Measurements from ENCODE around the gene GPR37.
A peak's percentile ranks its signal among the peaks of the same experiment; 100 is the strongest.

The GPR37 gene, protein sequence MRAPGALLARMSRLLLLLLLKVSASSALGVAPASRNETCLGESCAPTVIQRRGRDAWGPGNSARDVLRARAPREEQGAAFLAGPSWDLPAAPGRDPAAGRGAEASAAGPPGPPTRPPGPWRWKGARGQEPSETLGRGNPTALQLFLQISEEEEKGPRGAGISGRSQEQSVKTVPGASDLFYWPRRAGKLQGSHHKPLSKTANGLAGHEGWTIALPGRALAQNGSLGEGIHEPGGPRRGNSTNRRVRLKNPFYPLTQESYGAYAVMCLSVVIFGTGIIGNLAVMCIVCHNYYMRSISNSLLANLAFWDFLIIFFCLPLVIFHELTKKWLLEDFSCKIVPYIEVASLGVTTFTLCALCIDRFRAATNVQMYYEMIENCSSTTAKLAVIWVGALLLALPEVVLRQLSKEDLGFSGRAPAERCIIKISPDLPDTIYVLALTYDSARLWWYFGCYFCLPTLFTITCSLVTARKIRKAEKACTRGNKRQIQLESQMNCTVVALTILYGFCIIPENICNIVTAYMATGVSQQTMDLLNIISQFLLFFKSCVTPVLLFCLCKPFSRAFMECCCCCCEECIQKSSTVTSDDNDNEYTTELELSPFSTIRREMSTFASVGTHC

DNA sequence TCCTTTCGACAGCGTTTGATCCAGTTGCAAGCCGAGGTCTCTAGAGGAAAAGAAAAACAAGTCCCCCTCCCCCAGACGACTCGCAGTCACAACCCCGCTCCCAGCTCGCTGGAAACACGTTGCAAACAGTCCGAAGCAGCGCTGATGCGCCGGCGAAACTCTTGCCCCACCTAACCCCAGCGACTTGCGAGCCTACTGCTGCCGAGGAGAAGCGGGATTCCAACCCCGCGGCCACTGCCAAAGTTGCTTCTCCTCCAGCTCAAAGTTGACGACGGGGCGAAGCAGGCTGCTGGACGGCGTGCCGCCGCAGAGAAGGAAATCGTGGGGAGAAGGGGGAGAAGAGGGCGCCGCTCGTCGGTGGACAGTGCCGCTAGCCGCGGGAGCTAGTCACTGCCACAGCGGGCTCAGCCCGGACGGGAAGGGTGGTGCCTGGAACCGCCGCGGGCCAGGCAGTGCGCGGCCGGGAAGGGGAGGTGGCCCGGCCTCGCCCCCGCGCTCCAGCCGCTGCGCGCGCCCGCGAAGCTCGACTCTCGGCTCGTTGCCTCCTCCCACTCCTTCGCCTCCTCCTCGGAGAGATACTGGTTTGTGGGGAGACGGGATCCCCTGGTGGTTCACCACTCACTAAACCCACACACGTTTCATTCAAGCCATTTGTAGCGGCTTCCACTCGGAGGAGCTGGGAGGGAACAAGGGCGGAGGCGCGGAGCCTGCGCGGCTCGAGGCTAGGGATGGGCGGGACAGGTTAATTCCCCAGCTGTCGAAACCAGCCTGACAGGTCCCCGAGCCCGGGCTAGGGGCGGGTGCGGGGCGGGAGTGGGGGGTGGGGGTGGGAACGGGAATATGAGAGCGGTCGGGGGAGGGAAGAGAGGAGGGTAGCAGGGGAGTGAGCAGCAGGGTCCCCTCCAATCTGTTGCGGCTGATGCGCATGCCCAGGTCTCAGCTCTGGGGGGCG is at the start of gene GPR37:
GPR37 (minus strand) TSS at position 392 of the 952 bp plus-strand sequence. CDS start 816 bp downstream, outside the sequence.
- DNase-seq = peak; percentile 30 to 66

DNA sequence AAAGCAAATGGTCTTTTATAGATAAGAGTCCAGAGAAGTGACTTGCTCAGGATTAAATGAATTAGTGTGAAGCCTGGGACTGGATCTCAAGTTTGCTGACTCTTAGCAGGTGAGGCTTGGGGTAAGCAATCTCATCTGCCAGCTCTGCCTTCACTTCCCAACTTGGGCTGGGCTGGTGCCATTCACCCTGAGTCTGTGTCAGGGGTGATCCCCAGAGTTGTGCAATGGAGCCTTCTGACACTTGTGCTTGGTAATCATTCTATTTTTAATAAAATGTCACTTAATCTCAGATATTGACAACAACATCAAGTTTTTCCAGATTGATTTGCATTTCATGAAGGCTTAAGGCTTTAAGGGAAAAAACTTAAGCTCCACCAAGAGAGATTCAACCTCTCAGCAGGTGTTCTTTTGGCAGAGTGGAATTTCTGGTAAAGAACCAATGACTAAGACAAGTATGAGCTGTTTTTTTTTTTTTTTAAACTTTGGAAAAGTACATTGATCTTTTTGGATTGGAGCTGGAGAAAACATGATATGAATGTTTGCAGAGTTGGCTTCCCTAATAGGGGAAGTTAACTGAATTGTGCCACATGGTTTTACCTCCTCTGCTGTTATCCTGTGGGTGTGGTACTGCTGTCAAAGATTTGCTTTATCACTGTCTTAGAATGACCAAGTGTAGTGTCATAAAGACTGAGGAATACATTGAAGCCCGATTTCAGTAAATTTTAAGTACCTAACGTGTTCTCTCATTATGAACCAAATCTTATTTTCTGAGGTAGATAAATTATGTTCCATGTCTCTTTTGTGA is 48.6 kb upstream of the GPR37 start:
- DNase-seq = no peak

DNA sequence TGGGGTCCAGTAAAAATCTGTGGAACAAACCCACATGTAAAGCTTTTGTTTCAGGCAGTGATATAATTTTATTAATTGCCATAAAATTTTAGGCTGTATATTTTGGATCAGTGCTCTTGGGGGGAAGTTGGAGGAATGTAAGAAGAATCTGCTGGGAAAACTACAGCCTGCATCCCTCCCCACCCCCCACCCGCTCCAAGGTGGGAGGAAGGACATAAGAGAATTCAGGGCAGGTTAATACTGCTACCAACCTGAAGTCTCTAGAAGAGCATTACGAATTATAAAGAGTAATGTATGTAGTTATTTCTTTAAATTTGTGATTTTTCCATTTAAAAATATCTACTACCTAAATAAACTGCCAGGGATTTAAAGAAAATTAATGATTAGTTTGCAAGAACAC is 47.2 kb upstream of the GPR37 start:
- DNase-seq = no peak

DNA sequence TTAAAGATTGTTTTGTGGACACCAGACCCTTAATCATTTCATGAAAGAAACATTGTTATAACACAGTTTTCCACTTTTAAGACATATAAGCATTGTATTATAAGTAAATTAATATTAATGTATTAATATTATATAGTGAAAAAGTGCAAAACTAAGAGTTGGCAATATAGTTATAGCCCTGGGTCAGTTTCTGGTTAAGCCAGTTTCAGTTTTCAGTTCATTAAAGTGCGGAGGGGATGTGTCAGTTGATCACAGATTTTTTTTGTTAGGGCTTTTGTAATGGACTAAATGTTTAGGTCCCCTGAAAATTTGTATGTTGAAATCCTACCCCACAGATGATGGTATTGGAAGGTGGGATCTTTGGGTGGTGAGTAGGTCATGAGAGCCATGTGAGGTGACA is 45.7 kb upstream of the GPR37 start:
- DNase-seq = no peak

DNA sequence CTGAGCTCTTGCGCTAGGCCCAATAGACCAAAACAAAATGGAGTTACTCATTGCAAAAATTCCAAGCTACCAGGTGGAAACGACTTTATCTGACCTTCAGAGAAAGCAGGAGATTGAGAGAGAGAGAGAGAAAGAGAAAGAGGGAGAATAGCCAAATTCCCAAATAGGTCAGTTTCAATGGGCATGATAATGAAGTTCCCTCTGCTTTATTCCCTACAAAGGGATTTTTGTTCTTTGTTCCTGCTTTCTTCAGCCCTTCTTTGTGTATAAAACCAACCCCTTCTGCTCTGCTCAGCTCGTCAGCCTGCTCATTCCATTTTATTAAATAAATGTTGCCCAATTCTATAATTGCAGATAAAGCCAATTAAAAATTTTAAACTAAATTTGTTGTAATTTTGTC is 45.0 kb upstream of the GPR37 start:
- DNase-seq = no peak

DNA sequence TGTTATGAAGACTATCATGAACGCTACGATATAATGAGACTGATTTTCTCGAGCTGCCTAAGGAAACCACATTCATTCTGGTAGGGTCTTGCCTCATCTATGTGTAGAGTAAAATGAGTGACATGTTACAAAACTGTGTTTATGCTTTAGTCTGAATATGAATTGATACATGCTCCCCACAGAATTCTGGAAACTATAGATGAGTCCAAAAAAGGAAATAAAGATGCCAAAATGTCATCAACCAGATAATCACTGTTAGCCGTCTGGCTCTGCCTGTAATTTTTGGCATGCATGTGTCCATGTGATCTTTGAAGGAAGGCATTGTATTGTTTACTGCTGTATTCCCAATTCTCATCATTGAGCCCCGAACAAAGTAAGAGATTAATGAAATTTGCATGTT is 42.6 kb upstream of the GPR37 start:
- DNase-seq = no peak

DNA sequence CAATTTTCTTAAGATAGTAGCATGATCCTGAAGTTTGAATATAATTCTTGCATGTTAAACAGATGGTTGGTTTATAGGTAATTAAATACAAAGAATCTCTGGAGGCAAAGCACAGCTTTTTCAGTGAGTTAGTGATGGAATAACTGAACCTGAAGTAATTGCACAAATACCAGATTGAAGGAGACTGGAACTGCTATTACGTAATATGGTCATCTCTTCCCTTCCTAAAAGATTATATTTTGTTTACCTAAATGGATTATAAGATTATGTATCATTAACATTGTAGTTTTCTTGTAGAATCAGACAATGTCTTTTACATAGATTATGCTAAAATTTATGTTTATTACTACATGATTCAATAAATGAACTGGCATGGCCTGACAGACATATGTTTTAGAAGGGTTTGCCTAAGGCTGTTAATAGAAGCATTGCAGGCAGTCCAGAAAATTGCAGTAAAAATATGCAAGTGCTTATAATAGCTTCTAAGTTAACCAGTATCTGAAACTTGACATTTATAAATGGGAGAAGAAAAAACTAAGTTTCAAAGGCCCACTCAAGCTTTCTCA is 35.8 kb upstream of the GPR37 start:
- DNase-seq = no peak

DNA sequence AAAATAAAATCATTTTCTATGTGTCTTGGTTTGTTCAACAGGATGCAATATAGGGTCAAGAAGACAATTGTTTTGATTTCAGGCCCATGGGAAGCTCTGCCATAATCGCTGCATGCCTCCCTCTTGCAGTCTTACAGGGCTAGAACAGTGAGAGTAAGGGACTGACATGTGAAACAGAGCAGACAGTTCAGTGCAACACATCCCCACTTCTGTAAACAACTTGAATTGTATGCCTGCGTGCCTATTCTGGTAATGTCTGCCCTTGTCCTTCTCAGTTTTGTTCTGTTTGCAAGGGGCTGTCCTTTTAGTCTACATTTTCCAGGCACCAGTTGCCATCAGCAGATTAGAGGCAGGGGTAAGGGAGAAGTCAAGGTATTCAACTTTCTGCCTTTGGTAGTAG is 34.8 kb upstream of the GPR37 start:
- no peak for DNase-seq

DNA sequence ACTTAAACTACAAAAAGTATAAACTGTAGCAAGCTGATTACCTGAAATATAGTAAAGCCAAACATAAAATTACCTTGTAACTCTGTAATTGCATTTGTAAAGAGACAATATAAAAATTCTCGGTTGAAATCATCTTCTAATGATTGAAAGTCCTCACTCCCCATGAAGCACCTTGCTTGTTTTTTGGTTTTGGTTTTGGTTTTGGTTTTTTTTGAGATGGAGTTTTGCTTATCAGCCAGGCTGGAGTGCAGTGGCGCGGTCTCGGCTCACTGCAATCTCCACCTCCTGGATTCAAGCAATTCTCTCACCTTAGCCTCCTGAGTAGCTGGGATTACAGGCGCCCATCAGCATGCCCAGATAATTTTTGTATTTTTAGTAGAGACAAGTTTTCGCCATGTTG is 33.9 kb upstream of the GPR37 start:
- DNase-seq = no peak

DNA sequence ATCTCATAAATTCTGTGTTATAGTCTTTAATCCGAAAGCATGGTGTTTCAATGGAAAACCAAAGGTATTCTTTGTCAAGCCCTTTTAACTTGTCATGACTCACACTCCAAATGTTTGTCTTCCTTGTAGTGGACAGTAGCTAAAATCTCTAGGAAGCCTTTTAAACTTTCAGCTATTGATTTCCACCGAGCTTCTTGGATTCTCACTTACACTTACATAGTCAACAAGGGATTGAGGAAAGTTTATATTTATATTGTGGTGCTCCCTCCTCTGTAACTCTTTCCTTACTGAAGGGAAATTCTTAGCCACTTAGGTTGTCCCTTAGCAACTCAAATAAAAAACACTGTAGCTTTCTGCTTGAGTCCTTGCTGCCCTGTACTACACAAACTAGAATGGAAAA is 31.2 kb upstream of the GPR37 start:
- DNase-seq = no peak

DNA sequence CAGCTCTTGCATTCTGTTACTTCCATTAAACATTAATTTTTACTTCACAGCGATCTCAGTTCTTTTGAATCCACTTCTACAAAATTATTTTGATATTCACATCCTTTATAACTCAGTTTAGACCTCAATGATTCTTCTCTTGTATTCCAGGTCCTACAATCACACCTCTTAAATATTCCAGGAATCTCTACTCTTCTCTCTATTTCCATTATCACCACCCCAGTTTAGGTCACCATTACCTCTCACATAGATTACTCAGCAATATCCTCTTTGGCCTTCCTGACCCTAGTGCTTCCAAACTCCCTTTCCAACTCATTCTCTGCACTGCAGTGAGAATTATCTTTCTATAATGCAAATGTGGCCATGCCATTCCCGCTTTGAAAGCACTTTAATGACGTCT is 27.1 kb upstream of the GPR37 start:
- no peak for DNase-seq

DNA sequence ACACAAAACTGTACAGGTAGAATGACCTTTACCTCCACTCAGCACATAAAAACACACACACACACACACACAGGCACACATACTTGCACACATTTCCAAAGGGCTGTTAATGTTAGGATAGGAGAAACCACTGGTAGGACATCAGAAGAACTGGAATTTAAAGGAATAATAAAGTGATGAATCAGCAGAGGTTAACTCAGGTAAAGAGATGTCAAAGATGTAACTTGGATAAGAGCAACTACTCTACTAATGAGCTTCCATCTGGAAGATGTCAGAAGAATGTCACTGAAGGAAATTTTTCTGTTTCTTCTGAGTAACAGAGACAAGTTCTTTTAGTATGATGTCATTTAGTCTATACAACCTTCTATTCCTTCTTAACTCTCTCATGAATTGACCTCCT is 26.4 kb upstream of the GPR37 start:
- no peak for DNase-seq

DNA sequence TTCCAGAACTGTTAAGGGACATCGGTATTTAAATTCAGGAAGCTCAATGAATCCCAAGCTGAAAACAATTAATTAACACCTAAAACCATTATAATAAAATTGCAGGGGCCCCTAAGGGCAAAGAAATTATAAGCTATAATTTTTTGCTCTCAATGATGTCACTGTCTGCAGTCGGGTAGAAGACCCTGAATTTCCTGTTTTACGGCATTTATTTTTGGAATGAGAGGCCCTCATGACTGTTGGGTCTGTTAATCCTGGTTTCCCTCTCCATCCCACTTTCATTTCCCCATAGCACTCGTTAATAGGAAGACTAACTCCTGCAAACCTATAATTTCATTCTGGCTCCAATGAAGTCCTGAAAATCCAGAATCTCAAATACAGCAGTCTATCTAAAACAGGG is 25.8 kb upstream of the GPR37 start:
- no peak for DNase-seq

DNA sequence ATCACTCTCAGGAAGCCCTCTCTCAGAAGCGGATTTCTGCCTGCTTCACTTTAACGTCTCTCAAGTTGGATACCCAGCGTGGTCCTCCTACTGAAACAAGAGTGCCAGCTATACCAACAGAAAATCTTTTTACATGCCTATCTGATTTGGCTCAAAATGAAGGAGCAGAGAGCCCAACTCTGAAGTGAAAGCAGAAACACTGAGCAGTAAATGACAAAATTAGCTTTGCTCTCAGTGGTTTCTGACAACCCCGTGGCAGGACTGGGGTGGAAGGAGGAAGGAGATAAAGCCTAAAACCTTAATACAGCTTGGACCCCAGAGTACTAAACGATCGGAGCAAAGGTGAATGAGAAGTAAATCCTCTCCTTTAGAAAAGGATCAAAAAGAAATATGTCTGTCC is 25.1 kb upstream of the GPR37 start:
- no peak for DNase-seq

DNA sequence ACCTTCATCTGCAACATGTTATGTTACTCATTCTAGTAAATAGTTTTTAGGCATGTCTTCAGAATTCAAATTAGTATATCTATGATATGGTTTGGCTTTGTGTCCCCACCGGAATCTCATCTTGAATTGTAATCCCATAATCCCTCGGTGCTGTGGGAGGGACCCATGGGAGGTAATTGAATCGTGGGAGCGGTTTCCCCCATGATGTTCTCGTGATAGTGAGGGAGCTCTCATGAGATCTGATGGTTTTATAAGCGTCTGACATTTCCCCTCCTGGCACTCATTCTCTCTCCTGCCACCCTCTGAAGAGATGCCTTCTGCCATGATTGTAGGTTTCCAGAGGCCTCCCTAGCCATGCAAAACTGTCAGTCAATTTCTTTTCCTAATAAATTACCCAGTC is 20.4 kb upstream of the GPR37 start:
- DNase-seq = no peak

DNA sequence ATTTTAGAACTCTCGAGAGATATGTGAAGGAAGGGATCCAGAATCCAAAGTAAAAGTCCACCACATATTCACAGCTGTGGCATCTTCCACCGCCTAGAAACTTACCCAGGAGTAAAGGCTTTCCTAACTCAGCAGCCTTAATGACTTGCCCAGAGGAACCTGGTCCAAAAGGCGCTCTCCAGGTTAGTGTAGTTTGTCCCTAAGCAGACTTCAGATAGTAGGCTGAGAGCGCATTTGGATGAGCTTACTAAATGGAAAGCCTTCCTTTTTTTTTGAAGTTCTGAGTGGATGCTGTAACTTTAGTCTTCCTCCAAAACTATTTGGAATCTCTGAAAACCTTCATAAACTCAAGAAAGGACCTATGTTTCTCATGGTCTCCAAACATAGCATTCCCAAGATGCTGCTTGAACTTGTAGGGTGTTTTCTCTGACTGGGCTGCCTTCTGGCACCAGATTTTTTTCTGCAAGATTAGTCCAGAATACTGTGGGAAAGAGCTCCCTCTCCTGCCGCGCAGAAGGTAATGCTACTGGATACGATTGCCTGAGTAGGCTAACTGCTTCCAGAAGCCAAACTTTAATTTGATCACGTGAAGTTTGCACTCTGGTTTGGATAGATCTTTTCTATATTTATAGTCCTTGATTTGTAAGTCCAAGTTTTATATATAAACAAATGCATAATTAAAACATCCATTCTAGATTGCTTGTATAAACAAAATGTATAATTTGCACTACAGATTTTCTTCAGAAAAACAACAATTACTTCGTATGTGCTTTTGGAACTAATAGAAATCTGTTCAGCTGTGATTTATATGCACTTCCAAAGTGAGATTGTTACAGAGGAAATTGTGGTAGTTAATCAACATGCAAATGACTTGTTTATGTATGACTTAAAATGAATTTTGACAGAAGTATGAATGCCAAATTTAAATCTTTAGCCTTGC is 19.6 kb upstream of the GPR37 start:
- peak; percentile 11 to 54 for DNase-seq

DNA sequence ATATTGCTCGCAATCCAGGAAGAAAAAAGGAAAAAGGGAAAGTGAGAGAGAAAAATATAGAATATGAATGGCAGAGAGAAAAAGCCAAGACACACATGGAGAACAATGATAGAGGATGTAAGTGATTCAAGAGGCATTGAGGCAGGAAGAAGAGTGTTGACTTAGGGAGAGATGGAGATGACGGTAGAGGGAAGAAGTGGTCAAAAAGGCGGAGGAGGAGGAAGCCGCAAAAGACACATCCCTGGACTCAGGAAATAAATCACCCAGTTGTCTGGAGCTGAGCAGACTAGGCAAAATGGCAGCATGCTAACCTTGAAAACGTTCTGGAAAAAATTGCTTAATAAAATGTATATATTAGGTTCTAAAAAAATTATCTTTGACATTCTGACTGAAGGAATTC is 17.7 kb upstream of the GPR37 start:
- no peak for DNase-seq

DNA sequence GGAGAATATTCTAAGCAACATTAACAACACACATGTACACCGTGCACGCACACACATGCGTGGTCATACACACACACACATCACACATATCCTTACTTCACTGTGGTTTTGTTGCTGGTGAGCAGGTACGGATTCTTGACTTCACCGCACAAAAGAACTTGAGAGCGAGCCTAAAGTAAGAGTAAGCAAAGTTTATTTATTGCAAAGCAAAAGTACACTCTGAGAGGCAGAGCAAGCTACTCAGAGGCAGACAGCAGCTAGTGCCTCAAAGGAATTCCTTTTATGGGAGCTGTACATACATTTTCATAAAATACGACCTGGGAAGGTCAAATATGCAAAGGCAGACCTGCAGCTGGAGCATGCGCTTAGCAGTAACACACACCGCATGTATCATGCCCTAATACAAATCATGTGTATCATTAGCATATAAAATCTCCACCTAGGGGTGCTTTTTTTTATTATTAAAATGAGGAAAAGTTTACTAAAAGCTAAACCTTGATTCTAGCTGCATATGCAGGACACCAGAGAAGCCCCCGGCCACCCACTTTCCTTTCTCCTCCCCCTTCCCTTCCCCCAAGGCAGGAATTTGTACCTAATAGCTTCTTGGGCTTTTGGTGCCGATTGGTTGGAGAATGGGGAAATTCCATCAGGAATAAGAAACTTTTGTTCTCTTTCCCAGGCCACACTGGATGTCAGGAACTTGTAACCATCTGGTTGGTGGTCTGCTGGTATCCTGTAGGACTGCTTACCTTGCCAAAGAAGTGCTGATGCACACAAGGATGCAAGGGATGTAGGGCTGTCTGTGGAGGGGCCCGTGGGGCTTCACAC is 16.5 kb upstream of the GPR37 start:
- no peak for DNase-seq

DNA sequence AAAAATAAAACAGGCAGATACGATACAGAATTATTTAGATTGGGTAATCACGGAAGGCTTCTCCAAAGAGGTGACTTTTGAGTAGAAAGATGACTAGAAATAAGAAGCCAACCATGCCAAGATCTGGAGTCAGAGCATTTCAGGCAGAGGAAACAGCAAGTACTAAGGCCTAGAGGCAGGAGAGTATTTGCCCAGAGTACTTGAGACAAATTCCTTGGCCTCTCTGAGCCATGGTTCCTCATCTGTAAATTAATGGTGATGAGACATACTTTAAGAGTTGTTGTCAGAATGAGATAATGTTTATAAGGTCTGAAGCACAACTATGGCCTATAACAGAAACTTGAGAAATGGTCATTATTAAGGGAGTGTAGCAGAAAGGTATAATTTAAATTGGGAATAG is 15.8 kb upstream of the GPR37 start:
- DNase-seq = no peak

DNA sequence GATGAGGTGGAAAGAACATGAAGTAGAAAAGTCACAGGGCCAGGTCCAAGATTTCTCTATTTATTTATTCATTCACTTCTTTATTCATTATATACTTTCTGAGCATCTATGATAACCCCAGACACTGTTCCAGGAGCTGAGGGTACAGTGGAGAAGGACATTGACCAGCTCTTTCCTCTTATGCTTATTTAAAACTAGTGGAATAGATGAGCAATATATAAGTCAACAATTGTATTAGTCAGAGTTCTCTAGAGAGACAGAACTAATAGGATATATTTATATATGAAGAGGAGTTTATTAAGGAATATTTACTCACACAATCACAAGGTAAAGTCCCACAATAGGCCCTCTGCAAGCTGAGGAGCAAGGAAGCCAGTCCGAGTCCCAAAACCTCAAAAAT is 15.0 kb upstream of the GPR37 start:
- no peak for DNase-seq
